ENCODE measurements around the gene P4HB.

P4HB gene

DNA sequence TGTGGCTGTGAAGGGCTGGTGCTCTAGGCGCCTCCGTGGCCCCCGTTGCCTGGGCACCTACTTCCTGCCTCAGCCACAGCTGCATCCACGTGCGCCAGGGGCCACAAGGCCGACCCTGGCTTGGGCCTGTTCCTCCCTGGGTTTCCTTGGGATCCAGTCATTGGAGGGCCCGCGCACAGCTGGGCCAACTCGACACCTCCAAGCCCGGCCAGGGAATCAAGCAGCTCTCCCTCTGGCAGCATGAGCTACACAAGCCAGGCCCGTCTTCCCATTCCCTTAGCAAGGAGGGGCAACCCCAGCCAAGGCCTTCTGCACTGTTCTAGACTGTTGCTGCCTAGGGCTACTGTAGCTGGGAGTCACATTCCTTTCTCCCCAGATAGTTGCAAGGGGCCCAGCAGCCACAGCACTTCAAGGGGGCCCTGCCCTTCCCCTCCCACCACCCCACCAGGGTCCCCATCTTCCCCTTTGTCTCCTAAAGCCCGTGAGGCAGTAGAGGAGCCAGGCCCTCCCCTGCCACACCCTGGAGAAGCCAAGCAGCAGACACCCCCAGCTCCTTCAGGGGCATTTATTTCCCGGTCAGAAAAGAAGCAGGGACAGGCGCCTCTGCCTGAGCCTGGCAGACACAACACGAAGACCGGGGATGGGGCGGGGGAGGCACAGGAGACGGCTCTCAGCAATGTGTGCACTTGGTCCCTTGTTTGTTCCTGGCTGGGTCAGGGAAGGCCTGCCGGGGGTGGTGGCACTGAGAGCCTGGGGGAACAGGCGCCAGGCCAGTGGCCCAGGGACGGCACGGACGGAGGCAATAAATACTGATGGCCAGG lies 7.0 kb upstream of the P4HB start:
- DNase-seq = peak; percentile 61

DNA sequence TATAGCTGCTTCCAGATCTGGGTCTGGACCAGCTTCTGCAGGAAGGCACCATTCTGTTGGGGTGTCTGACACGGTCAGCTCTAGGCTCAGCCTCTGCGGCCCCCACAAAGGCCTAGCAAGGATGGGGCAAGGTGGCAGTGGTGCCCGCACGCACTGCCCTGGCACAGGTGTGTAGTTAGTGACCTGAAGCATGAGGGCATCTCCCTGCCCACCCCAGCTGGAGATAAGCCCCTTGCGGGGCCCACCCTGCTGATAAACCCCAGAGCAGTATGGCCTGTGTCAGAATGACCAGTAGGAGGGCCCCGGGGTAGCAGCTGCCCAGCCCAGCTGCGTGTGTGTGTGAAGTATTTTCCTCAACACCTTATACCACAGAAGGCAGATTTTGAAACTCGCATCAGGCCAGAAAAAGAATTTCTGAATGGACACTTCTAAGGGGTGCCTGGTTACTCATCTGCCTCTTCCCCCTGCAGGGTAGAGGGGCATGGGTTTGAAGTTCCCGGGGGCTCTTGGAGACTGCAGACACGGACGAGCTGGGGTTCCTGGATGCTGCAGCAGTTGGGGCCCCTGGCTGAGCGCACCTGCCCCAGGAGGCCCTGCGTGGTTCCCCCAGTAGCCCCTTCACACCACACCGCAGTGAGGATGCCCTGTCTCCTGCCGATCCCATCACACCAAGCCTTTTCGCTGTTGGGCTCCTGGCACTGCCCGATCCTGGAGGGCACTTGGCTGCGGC lies 6.3 kb upstream of the P4HB start:
- no peak for DNase-seq

DNA sequence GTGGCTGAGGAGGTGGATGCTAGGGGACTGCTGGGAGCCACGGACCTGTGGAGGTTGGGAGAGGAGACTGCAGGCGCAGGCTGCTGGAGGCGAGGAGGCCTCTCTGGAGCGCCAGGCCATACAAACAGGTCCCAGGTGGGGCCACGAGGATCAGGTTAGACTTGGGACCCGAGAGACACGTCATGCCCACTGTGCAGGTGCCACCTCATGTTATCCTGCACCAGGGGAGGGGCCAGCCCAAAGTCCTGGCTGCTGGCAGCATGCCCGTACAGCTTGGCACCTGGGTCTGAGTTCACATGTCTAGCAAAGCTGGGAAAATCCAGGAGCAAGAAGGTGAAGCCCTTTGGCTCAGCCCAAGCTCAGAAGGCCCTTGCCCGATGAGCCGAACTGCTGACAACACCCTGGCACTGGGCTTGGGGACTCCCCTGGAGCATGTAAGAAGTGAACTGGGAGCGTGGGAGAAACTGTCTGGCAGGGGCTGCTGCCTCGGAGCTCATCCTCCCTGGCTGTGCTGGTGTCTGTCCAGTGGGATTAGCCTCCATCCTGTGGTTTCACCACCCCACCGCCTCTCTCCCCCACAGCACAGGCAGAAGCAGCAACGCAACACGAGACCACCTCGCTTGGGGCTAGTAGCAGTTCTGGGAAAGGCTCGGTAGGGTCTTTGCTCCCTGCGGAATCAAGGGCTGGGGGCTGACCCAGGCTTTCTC lies 5.6 kb upstream of the P4HB start:
- no peak for DNase-seq

DNA sequence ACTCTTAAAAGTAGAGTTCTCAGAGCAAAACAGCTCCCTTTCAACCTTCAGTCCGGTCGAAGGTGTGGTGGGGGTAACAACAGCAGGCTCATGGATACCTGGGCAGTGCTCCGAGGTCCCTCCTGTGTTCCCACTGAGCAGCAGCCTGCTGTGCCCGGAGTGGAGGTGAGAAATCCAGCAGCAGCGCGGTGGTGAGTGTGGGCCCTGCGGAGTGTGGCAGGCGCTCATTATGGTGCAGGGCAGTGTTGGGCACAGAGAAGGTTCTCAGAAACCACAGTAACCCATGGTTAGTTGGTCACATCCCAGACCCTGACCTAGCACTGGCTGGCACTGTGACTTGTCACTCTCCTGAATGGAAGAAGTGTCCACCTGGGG lies 5.0 kb upstream of the P4HB start:
- DNase-seq = no peak

DNA sequence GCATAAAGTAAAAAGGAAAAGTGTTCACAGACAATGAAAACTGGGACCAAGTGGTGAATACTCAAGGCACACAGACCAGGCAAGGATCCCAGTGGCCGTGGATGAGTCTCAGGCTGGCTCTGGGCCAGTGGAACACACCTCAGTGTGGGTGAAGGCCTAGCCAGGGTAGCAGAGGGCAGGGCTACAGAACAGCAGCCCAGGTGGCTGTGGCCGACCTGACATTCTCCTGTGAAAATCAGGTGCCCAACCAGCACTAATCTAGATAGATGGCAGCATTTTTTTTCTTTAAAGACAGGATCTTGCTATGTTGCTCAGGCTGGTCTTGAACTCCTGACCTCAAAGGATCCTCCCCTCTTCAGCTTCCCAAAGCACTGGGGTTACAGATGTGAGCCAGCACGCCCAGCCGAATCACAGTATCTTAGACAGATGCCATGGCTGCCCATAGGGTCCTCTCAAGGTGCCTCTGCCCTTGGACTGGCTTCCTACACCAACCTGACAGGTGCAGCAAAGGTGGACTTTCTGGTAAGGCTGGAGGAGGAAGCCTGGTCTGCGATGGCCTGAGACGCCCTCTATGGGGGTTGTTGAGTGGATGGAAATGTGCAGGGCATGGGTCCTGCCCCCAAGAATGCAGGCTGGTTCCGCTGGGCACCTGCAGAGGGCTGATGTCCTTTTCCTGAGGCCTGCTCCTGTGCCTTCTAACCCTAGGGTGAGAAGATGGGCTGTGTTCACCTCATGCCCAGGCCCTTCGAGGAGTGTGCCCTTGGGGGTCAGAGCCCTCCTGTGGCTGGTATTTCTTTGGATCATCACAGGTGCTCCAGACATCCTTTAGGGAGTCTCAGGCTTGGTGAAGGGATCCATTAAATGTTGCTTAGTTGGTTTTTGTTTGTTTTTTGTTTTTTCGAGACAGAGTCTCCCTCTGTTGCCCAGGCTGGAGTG lies 3.8 kb upstream of the P4HB start:
- no peak for DNase-seq

DNA sequence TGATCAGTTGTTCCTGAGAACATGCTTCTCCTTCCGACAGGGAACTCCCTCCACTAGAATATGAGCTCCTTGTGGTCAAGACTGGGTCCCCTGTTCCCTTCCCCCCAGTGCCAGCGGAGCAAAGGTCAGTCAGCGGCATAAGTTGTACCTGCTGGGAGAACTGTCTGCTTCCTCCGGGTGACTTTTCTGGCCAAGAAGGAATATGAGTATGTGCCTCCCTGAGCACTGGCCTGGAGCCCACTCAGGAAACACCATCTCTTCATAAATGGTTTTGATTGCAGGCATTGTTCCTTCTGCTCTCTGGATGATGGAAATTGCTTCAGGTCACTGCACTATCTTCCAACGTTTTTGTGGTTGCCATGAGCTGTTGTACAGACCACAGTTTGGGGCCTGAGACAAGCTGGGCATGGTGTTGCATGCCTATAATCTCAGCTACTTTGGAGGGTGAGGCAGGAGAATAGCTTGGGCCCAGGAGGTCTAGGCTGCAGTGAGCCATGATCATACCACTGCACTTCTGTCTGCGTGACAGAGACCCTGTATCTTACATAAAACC lies 2.9 kb upstream of the P4HB start:
- peak; percentile 94 for DNase-seq

DNA sequence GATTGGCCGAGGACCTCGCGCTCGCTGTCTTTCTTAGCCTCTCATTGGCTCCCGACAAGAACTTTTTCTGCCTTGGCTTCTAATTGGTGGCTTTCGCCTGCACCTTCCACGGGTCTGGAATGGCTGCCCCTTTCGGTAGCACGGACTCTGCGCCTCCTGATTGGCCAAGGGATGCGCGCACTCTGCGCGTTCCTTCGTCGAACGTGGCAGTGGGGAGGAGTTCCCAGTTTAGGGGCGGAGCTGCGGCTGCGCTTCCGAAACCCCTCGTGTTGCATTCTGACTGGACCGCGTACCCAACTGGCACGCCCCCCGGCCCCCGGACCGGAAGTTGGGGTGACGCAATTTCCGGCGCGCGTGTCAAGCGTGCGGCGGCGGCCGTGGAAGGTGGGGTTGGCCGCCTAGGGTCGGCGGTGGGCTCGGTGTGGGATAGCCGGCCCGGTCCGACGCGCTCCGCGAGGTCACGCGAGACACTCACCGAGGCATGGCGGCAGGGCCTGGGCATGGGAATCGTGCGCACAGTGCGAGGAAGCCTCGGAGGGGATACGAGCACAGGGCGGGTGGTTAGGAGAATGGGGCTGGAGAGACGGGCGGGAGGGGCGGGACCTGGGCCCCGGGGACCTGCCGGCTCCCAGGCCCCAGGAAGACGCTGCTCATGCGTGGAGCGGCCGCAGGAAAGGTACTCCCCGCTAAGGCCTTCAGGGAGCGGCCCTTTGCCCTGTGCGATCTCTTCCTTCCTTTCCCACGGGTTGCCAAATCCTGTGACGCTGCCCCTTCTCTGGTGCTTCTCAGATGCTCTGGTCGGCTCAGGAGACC lies 627 bp upstream of the P4HB start:
- peak; percentile 100 for DNase-seq

DNA sequence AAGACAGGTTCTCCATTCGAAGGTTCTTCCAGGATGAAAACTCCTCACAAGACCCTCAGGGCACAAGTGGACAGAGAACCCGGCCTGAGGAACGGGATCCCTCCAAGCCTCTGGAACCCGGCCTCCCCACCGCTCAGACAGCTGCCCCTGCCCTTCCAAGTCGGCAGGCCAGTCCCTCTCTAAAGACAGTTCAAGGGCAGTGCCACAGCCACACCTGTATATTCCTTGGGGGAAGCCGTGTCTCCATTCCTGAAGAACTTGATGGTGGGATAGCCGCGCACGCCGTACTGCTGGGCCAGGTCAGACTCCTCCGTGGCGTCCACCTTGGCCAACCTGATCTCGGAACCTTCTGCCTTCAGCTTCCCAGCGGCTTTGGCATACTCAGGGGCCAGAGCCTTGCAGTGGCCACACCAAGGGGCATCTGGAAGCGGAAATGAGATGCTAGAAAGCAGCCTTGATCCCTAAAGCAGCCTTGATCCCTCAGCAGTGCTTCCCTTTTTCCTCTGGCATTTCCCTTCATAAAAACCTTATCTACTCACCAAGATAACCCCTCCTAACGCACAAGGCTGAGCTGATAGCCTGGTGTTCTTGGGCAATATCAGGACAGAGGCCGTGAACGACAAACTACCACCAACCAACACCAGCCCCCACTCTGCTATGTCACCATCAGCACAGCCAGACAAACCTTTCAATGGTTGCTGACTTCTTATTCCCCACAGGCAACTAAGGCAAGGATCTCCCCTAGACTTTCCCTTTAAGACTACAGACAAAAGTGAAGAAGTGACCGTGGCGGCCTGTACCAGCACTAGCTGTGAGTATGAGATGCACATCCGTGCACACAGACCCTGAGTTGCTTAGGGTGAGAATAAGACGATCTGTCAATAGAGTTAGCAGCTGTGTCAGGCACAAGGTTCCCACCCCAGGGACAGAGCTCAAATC lies 1.1 kb downstream of the P4HB start:
- peak; percentile 69 for DNase-seq

DNA sequence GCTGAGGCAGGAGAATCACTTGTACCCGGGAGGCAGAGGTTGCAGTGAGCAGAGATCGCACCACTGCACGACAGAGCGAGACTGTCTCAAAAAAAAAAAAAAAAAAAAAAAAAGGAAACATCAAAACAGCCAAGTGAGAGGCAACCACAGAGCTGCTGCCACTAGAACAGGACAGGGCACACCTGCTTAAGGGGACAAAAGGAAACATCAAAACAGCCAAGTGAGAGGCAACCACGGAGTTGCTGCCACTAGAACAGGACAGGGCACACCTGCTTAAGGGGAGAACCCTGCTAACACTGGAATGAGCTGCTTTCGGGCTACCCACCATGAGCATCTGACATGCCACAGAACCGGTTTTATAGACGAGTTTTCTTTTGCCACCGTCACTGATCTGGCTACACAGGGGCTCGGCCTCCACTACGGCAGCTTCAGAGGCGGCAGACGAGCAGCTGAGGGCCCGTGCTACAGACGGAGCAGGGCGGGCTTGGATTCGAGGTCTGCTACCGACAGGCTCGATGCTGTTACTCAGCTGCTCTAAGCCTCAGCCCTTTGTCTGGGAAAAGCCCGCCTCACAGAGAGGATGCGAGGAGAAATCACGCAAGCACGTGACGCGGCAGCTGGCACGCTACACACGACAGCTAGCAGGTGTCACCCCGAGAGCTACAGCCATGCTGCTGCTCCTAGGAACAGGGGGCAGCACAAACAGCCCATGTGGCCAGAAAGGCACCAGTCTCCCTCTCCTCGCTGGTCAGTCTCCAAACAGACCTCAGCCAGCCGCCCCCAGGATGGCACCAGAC lies 2.0 kb downstream of the P4HB start:
- no peak for DNase-seq

DNA sequence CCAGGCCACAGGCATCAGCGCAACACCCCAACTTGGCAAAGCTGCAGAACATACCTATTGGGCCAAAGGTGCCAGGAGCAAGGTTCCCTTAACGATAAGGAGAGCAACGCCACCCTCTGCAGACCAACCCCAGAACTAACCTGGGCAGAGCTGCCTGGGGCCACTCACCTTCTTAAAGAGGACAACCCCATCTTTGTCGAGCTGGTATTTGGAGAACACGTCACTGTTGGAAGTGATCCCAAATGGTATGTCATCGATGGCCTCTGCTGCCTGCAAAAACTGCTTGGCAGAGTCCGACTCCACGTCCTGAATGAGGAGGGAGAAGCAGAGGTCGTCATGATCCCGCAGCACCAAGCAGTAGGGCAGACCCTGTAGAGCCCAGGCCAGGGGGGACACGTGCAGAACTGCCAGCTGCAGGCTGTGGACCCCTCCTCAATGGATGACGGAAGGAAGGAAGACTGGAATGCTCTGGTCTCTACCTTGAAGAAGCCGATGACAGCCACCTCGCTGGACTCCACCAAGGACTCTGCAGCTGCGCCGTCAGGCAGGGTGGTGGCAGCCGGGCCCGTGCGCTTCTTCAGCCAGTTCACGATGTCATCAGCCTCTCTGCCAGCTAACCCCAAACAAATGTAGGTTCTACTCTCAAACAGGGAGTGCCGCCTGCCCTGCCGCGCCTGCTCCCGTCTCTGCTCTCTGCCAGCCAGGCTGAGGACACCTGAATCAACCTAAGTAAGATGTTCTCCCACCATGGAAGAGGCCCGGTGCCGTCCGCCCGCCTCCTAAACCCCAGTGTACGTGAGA lies 5.2 kb downstream of the P4HB start:
- DNase-seq = no peak

DNA sequence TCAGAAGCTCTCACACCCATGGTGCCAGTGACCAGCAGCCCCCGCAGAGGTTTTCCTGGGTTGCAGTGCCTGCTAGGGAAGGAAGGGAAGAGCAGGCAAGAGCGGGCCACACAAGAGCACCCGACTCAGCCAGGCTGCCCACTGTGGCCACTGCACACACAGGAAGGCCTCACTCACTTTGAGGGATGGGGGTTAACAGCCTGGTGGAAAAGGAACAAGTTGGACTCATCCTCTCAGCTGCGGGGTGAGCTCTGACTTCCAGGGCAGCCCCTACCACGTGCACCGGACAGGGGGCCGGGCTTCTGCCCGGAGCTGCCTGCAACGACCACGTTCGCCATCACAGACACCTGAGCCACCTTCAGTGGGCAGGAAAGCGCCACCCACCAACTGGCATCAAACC lies 8.1 kb downstream of the P4HB start:
- no peak for DNase-seq

DNA sequence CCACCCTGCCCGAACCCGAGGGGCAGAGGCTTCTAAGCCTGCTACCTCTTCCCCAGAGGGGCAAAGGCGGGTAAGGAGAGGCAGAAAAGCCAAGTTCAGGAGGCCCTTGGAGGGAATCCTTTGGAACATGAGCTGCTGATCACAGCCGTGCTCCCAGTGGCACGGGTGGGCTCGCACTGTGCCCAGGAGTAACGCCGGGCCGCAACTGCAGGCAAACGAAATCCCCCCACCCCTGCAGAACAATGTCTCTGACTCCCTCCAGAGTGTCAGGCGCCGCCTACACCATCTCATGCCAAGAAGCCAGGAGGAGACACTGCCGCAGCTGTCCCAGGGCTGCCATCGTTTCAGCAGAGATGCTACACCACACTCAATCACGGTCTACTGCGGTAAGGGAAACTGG lies 8.9 kb downstream of the P4HB start:
- DNase-seq = no peak

DNA sequence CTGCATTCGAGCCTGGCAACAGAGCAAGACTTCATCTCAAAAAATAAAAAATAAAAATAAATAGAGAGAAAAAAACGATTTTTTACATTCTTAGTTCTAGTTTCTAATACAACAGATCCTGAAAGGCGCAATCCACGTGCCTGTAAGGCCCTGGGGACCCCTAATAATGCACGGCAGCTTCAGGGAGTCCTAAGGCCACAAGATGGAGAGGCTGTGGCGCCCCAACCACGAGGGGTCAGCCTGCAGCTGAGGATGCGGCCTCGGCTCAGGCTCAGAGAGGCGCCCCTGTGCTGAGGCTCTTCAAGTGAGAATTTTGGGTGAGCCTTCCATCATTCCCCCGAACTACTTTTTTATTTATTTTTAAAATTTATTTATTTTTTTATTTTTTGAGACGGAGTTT lies 10.9 kb downstream of the P4HB start:
- DNase-seq = no peak

DNA sequence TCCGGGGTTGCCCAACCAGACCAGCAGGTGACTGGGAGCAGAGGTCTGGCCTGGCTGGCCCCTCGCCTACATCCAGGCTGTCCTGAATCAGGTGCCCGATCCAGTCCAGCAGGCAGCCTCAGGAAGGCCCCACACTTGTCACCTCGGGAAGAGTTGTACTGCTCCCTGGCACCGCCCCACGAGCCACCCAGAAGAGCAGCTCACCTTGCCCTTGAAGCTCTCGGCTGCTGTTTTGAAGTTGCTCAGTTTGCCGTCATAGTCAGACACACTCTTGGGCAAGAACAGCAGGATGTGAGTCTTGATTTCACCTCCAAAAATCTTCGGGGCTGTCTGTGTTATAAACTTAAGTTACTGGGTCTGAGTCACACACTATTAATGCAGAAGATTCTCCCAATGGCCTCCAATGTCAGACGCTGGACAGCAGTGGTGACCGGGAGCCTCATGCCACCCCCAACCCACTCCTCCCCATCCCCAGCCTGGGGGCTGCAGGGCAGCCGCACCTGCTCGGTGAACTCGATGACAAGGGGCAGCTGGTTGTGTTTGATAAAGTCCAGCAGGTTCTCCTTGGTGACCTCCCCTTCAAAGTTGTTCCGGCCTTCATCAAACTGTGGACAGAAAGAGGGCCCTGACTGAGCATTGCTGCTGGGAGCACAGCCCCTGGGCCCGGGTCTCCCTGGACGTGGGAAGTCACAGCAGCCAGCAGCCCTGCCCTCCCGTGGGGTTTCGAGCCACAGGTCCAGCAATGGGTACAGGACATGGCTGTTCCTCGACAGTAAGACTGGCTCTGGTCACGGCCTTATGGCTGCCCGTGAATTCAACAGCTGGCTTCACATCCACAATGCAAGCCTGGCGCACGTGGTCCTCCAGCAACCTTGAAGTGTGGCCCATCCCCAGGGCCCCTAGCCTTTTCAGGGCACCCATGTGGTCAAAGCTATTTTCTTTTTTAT lies 13.3 kb downstream of the P4HB start:
- no peak for DNase-seq

DNA sequence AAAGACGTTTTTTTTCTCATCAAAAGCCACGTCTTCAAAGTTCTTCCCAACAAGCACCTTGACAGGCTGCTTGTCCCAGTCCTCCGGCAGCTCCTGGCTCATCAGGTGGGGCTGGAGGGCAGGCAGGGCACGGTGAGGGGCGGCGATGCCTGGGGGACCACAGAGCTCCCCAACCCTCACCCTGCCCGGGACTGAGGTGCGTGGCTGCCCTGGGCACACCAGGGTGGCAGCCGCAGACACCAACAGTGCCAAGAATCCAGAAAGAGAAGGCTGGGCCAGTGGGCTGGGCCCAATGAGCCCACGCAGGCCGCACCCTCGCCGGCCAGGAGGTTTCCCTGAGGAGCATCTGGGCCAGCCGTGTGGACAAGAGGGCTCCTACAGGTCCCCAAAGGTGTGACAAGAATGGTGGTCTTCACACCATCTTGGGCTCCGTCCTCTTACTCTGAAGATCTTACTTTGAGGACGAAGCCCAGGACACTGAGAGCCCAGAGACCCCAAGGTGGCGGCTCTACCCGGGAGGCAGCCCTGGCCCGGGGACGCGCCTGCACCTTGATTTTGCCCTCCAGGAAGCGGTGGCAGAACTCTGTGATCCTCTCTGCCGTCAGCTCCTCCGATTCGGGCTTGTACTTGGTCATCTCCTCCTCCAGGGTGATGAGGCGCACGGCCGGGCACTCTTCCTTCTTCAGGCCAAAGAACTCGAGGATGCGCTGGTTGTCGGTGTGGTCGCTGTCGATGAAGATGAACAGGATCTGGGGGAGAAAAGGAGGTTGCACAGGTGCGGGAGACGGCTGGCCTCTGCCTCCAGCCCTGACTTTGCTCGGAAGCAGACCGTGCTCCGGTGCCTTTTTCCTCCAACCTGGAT lies 14.2 kb downstream of the P4HB start:
- no peak for DNase-seq

DNA sequence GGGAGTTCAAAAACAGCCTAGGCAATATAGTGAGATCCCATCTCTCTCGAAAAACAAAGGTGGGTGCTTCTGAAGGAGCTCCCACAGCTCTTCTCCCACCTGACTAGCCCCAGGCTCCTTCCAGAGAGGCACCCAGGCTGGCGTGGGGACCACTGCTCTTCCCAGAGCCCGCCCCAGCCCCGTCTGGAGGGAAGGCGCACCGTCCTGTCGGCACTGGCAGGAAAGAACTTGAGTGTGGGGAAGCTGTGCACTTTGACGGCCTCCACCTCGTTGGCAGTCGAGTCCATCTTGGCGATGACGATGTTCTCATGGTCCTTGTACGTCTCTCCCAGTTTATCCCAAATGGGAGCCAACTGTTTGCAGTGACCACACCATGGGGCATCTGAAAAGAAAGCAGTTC lies 15.0 kb downstream of the P4HB start:
- DNase-seq = no peak

All from GF-D8 (cell line).